ENCODE data around the gene CD82. TPM values are rescaled to one million over a fixed set of nuclear protein-coding genes. Genes with fewer than 3 reads are reported as not detected.

CD82 gene
- polyA plus RNA-seq, 1 donor from 2014 or later, result 544 TPM

GRCh38 chr11:44590769-44591168, 25.3 kb downstream of the CD82 start:
- H3K4me3 Mint-ChIP-seq, result peak overlapping the region in 1 of 4 donors; percentile 55
- H3K36me3 Mint-ChIP-seq, result peaks cover 22% of the 10 kb centered on the region
- H3K27me3 Mint-ChIP-seq, result no peaks in the 10 kb centered on the region
- no peaks in the 10 kb centered on the region for H3K9me3 Mint-ChIP-seq
- H3K27ac Mint-ChIP-seq, result peak overlapping the region in 1 of 3 donors; percentile 91
- peaks cover 44 to 56% (median 55%) of the 10 kb centered on the region in 3 donors for H3K4me1 Mint-ChIP-seq

GRCh38 chr11:44591557-44591956, 26.1 kb downstream of the CD82 start:
- H3K9me3 Mint-ChIP-seq, result no peaks in the 10 kb centered on the region
- H3K36me3 Mint-ChIP-seq, result peaks cover 22% of the 10 kb centered on the region
- H3K4me3 Mint-ChIP-seq, result peak overlapping the region in 1 of 4 donors; percentile 39
- H3K4me1 Mint-ChIP-seq, result peaks cover 48 to 62% (median 61%) of the 10 kb centered on the region in 3 donors
- H3K27me3 Mint-ChIP-seq, result peaks cover 1% of the 10 kb centered on the region
- peak overlapping the region; percentile 86 to 96 (median 91) for H3K27ac Mint-ChIP-seq

- peaks cover 2% of the 10 kb centered on the region for H3K27me3 Mint-ChIP-seq
- peaks cover 51 to 67% (median 64%) of the 10 kb centered on the region in 3 donors for H3K4me1 Mint-ChIP-seq
- no peaks in the 10 kb centered on the region for H3K9me3 Mint-ChIP-seq
- peaks cover 22% of the 10 kb centered on the region for H3K36me3 Mint-ChIP-seq
- H3K27ac Mint-ChIP-seq, result peak overlapping the region; percentile 60 to 97 (median 96)
- H3K4me3 Mint-ChIP-seq, result peak overlapping the region in 3 of 4 donors; percentile 33 to 86 (median 52)
Measured at GRCh38 chr11:44592125-44592940, 26.9 kb downstream of the CD82 start.

- Mint-ChIP-seq H3K36me3 (peaks cover 24% of the 10 kb centered on the region), H3K27ac (peak overlapping the region; percentile 95 to 97 (median 96)), H3K4me1 (peaks cover 59 to 73% (median 70%) of the 10 kb centered on the region in 3 donors), H3K27me3 (peaks cover 2% of the 10 kb centered on the region), H3K4me3 (peak overlapping the region in 3 of 4 donors; percentile 0 to 86 (median 74)), H3K9me3 (no peaks in the 10 kb centered on the region)
Measured at GRCh38 chr11:44593251-44593650, 27.8 kb downstream of the CD82 start.

GRCh38 chr11:44595006-44595405, 29.5 kb downstream of the CD82 start:
- peaks cover 15% of the 10 kb centered on the region for H3K36me3 Mint-ChIP-seq
- H3K4me1 Mint-ChIP-seq, result peaks cover 59 to 73% (median 73%) of the 10 kb centered on the region in 3 donors
- peaks cover 2% of the 10 kb centered on the region for H3K27me3 Mint-ChIP-seq
- peak overlapping the region in 2 of 4 donors; percentile 78 to 94 for H3K4me3 Mint-ChIP-seq
- H3K27ac Mint-ChIP-seq, result peak overlapping the region; percentile 95 to 97 (median 96)
- H3K9me3 Mint-ChIP-seq, result no peaks in the 10 kb centered on the region

GRCh38 chr11:44595964-44596381, 30.5 kb downstream of the CD82 start:
- Mint-ChIP-seq H3K27ac (peak overlapping the region; percentile 95 to 98 (median 97)), H3K9me3 (no peaks in the 10 kb centered on the region), H3K4me3 (peak overlapping the region in 3 of 4 donors; percentile 60 to 94 (median 78)), H3K36me3 (peaks cover 15% of the 10 kb centered on the region), H3K27me3 (peaks cover 2% of the 10 kb centered on the region), H3K4me1 (peaks cover 66 to 79% (median 77%) of the 10 kb centered on the region in 3 donors)

- H3K27ac Mint-ChIP-seq, result peak overlapping the region; percentile 95 to 98 (median 97)
- no peaks in the 10 kb centered on the region for H3K9me3 Mint-ChIP-seq
- peaks cover 2% of the 10 kb centered on the region for H3K27me3 Mint-ChIP-seq
- H3K4me3 Mint-ChIP-seq, result peak overlapping the region; percentile 75 to 94 (median 84)
- peaks cover 15% of the 10 kb centered on the region for H3K36me3 Mint-ChIP-seq
- peaks cover 66 to 77% (median 77%) of the 10 kb centered on the region in 3 donors for H3K4me1 Mint-ChIP-seq
Measured at GRCh38 chr11:44596525-44597276, 31.2 kb downstream of the CD82 start.

- H3K9me3 Mint-ChIP-seq, result no peaks in the 10 kb centered on the region
- H3K4me1 Mint-ChIP-seq, result peaks cover 66 to 79% (median 76%) of the 10 kb centered on the region in 3 donors
- peaks cover 2% of the 10 kb centered on the region for H3K27me3 Mint-ChIP-seq
- peak overlapping the region in 3 of 4 donors; percentile 78 to 94 (median 90) for H3K4me3 Mint-ChIP-seq
- peaks cover 9% of the 10 kb centered on the region for H3K36me3 Mint-ChIP-seq
- H3K27ac Mint-ChIP-seq, result peak overlapping the region; percentile 95 to 98 (median 97)
Measured at GRCh38 chr11:44597358-44598012, 32.0 kb downstream of the CD82 start.

GRCh38 chr11:44598831-44599230, 33.4 kb downstream of the CD82 start:
- H3K4me1 Mint-ChIP-seq, result peaks cover 60 to 82% (median 69%) of the 10 kb centered on the region in 3 donors
- no peaks in the 10 kb centered on the region for H3K9me3 Mint-ChIP-seq
- H3K27me3 Mint-ChIP-seq, result peaks cover 2% of the 10 kb centered on the region
- peak overlapping the region; percentile 95 to 98 (median 95) for H3K27ac Mint-ChIP-seq
- peaks cover 8% of the 10 kb centered on the region for H3K36me3 Mint-ChIP-seq
- peak overlapping the region in 2 of 4 donors; percentile 73 to 78 for H3K4me3 Mint-ChIP-seq

- Mint-ChIP-seq H3K4me1 (peaks cover 54 to 81% (median 70%) of the 10 kb centered on the region in 3 donors), H3K27ac (peak overlapping the region; percentile 95 to 98 (median 97)), H3K9me3 (no peaks in the 10 kb centered on the region), H3K27me3 (peaks cover 2% of the 10 kb centered on the region), H3K4me3 (peak overlapping the region in 3 of 4 donors; percentile 23 to 85 (median 78)), H3K36me3 (peaks cover 4% of the 10 kb centered on the region)
Measured at GRCh38 chr11:44600261-44600660, 34.8 kb downstream of the CD82 start.

- Mint-ChIP-seq H3K4me1 (peaks cover 48 to 80% (median 67%) of the 10 kb centered on the region in 3 donors), H3K9me3 (no peaks in the 10 kb centered on the region), H3K36me3 (peaks cover 2% of the 10 kb centered on the region), H3K4me3 (peak overlapping the region; percentile 59 to 93 (median 82)), H3K27me3 (peaks cover 2% of the 10 kb centered on the region), H3K27ac (peak overlapping the region; percentile 95 to 98 (median 97))
Measured at GRCh38 chr11:44600839-44601383, 35.4 kb downstream of the CD82 start.

GRCh38 chr11:44601471-44602370, 36.3 kb downstream of the CD82 start:
- peak overlapping the region; percentile 59 to 93 (median 82) for H3K4me3 Mint-ChIP-seq
- peaks cover 42 to 78% (median 68%) of the 10 kb centered on the region in 3 donors for H3K4me1 Mint-ChIP-seq
- H3K27ac Mint-ChIP-seq, result peak overlapping the region; percentile 95 to 98 (median 97)
- H3K36me3 Mint-ChIP-seq, result peaks cover 6% of the 10 kb centered on the region
- H3K27me3 Mint-ChIP-seq, result no peaks in the 10 kb centered on the region
- H3K9me3 Mint-ChIP-seq, result no peaks in the 10 kb centered on the region

GRCh38 chr11:44602891-44603310, 37.4 kb downstream of the CD82 start:
- Mint-ChIP-seq H3K4me3 (peak overlapping the region in 3 of 4 donors; percentile 40 to 78 (median 78)), H3K36me3 (peaks cover 17% of the 10 kb centered on the region), H3K27ac (peak overlapping the region; percentile 95 to 98 (median 97))

More at GRCh38 chr11:44602891-44603310, 37.4 kb downstream of the CD82 start:
- Mint-ChIP-seq H3K9me3 (no peaks in the 10 kb centered on the region), H3K4me1 (peaks cover 36 to 79% (median 69%) of the 10 kb centered on the region in 3 donors), H3K27me3 (no peaks in the 10 kb centered on the region)

Measured in IgD-negative memory B cell (primary cell).